Measurements from ENCODE around the gene CBS.
"Not testable (repeated sequence)": the region's sequence is repeated elsewhere in the genome, so short reads cannot be mapped to it uniquely, and the experiment has no call there.

Gene CBS

GRCh38 chr21:43068065-43068464, 7.6 kb downstream of the CBS start:
- not testable (repeated sequence) for H3K4me3 ChIP-seq (ENCODE audit: low read depth in 1 of 2, low read length in 2 of 2); H3K9ac ChIP-seq (ENCODE audit: low read depth in 1 of 2, low read length in 2 of 2); H3K4me1 ChIP-seq (ENCODE audit: control insufficient read depth in 1 of 2, insufficient read depth in 2 of 2, low read length in 2 of 2); H3K27ac ChIP-seq (ENCODE audit: low read depth, low read length); H3K36me3 ChIP-seq (ENCODE audit: control insufficient read depth in 1 of 2, insufficient read depth in 2 of 2, low read length in 2 of 2); H3K9me3 ChIP-seq (ENCODE audit: control insufficient read depth in 1 of 2, low read length in 2 of 2); H3K27me3 ChIP-seq (ENCODE audit: control insufficient read depth in 1 of 2, insufficient read depth in 2 of 2, low read length in 2 of 2)

- H3K27me3 ChIP-seq (ENCODE audit: control insufficient read depth in 1 of 2, insufficient read depth in 2 of 2, low read length in 2 of 2); H3K9ac ChIP-seq (ENCODE audit: low read depth in 1 of 2, low read length in 2 of 2); H3K36me3 ChIP-seq (ENCODE audit: control insufficient read depth in 1 of 2, insufficient read depth in 2 of 2, low read length in 2 of 2); H3K4me3 ChIP-seq (ENCODE audit: low read depth in 1 of 2, low read length in 2 of 2); H3K9me3 ChIP-seq (ENCODE audit: control insufficient read depth in 1 of 2, low read length in 2 of 2); H3K4me1 ChIP-seq (ENCODE audit: control insufficient read depth in 1 of 2, insufficient read depth in 2 of 2, low read length in 2 of 2); H3K27ac ChIP-seq (ENCODE audit: low read depth, low read length): not testable (repeated sequence)
These were observed 8.9 kb downstream of the CBS start for GRCh38 chr21:43066690-43067089.

- not testable (repeated sequence) for H3K4me3 ChIP-seq (ENCODE audit: low read depth in 1 of 2, low read length in 2 of 2); H3K9me3 ChIP-seq (ENCODE audit: control insufficient read depth in 1 of 2, low read length in 2 of 2); H3K27ac ChIP-seq (ENCODE audit: low read depth, low read length); H3K27me3 ChIP-seq (ENCODE audit: control insufficient read depth in 1 of 2, insufficient read depth in 2 of 2, low read length in 2 of 2); H3K9ac ChIP-seq (ENCODE audit: low read depth in 1 of 2, low read length in 2 of 2); H3K36me3 ChIP-seq (ENCODE audit: control insufficient read depth in 1 of 2, insufficient read depth in 2 of 2, low read length in 2 of 2); H3K4me1 ChIP-seq (ENCODE audit: control insufficient read depth in 1 of 2, insufficient read depth in 2 of 2, low read length in 2 of 2)
These were observed 9.6 kb downstream of the CBS start for GRCh38 chr21:43065991-43066390.

GRCh38 chr21:43064265-43064917, 11.2 kb downstream of the CBS start:
- not testable (repeated sequence) for H3K9me3 ChIP-seq (ENCODE audit: control insufficient read depth in 1 of 2, low read length in 2 of 2); H3K9ac ChIP-seq (ENCODE audit: low read depth in 1 of 2, low read length in 2 of 2)

GRCh38 chr21:43062955-43063664, 12.5 kb downstream of the CBS start:
- H3K9me3 ChIP-seq (ENCODE audit: control insufficient read depth in 1 of 2, low read length in 2 of 2); H3K4me3 ChIP-seq (ENCODE audit: low read depth in 1 of 2, low read length in 2 of 2); H3K9ac ChIP-seq (ENCODE audit: low read depth in 1 of 2, low read length in 2 of 2); H3K4me1 ChIP-seq (ENCODE audit: control insufficient read depth in 1 of 2, insufficient read depth in 2 of 2, low read length in 2 of 2); H3K27me3 ChIP-seq (ENCODE audit: control insufficient read depth in 1 of 2, insufficient read depth in 2 of 2, low read length in 2 of 2); H3K36me3 ChIP-seq (ENCODE audit: control insufficient read depth in 1 of 2, insufficient read depth in 2 of 2, low read length in 2 of 2); H3K27ac ChIP-seq (ENCODE audit: low read depth, low read length): not testable (repeated sequence)

More at GRCh38 chr21:43064265-43064917, 11.2 kb downstream of the CBS start:
- not testable (repeated sequence) for H3K4me3 ChIP-seq (ENCODE audit: low read depth in 1 of 2, low read length in 2 of 2); H3K27ac ChIP-seq (ENCODE audit: low read depth, low read length); H3K27me3 ChIP-seq (ENCODE audit: control insufficient read depth in 1 of 2, insufficient read depth in 2 of 2, low read length in 2 of 2); H3K36me3 ChIP-seq (ENCODE audit: control insufficient read depth in 1 of 2, insufficient read depth in 2 of 2, low read length in 2 of 2); H3K4me1 ChIP-seq (ENCODE audit: control insufficient read depth in 1 of 2, insufficient read depth in 2 of 2, low read length in 2 of 2)

GRCh38 chr21:43053112-43053511, 22.5 kb downstream of the CBS start:
- not testable (repeated sequence) for H3K4me1 ChIP-seq (ENCODE audit: control insufficient read depth in 1 of 2, insufficient read depth in 2 of 2, low read length in 2 of 2); H3K9ac ChIP-seq (ENCODE audit: low read depth in 1 of 2, low read length in 2 of 2); H3K9me3 ChIP-seq (ENCODE audit: control insufficient read depth in 1 of 2, low read length in 2 of 2); H3K4me3 ChIP-seq (ENCODE audit: low read depth in 1 of 2, low read length in 2 of 2); H3K27me3 ChIP-seq (ENCODE audit: control insufficient read depth in 1 of 2, insufficient read depth in 2 of 2, low read length in 2 of 2); H3K36me3 ChIP-seq (ENCODE audit: control insufficient read depth in 1 of 2, insufficient read depth in 2 of 2, low read length in 2 of 2); H3K27ac ChIP-seq (ENCODE audit: low read depth, low read length)

GRCh38 chr21:43045876-43046821, 29.5 kb downstream of the CBS start:
- not testable (repeated sequence) for H3K9me3 ChIP-seq (ENCODE audit: control insufficient read depth in 1 of 2, low read length in 2 of 2); H3K27ac ChIP-seq (ENCODE audit: low read depth, low read length); H3K4me3 ChIP-seq (ENCODE audit: low read depth in 1 of 2, low read length in 2 of 2); H3K9ac ChIP-seq (ENCODE audit: low read depth in 1 of 2, low read length in 2 of 2); H3K36me3 ChIP-seq (ENCODE audit: control insufficient read depth in 1 of 2, insufficient read depth in 2 of 2, low read length in 2 of 2); H3K4me1 ChIP-seq (ENCODE audit: control insufficient read depth in 1 of 2, insufficient read depth in 2 of 2, low read length in 2 of 2); H3K27me3 ChIP-seq (ENCODE audit: control insufficient read depth in 1 of 2, insufficient read depth in 2 of 2, low read length in 2 of 2)

- not testable (repeated sequence) for H3K9ac ChIP-seq (ENCODE audit: low read depth in 1 of 2, low read length in 2 of 2); H3K9me3 ChIP-seq (ENCODE audit: control insufficient read depth in 1 of 2, low read length in 2 of 2); H3K4me3 ChIP-seq (ENCODE audit: low read depth in 1 of 2, low read length in 2 of 2); H3K4me1 ChIP-seq (ENCODE audit: control insufficient read depth in 1 of 2, insufficient read depth in 2 of 2, low read length in 2 of 2); H3K27me3 ChIP-seq (ENCODE audit: control insufficient read depth in 1 of 2, insufficient read depth in 2 of 2, low read length in 2 of 2); H3K27ac ChIP-seq (ENCODE audit: low read depth, low read length); H3K36me3 ChIP-seq (ENCODE audit: control insufficient read depth in 1 of 2, insufficient read depth in 2 of 2, low read length in 2 of 2)
These were observed 30.3 kb downstream of the CBS start for GRCh38 chr21:43045165-43045875.

GRCh38 chr21:43044547-43044946, 31.1 kb downstream of the CBS start:
- not testable (repeated sequence) for H3K9me3 ChIP-seq (ENCODE audit: control insufficient read depth in 1 of 2, low read length in 2 of 2); H3K9ac ChIP-seq (ENCODE audit: low read depth in 1 of 2, low read length in 2 of 2); H3K36me3 ChIP-seq (ENCODE audit: control insufficient read depth in 1 of 2, insufficient read depth in 2 of 2, low read length in 2 of 2); H3K27ac ChIP-seq (ENCODE audit: low read depth, low read length); H3K4me1 ChIP-seq (ENCODE audit: control insufficient read depth in 1 of 2, insufficient read depth in 2 of 2, low read length in 2 of 2); H3K4me3 ChIP-seq (ENCODE audit: low read depth in 1 of 2, low read length in 2 of 2); H3K27me3 ChIP-seq (ENCODE audit: control insufficient read depth in 1 of 2, insufficient read depth in 2 of 2, low read length in 2 of 2)

GRCh38 chr21:43043291-43043690, 32.3 kb downstream of the CBS start:
- not testable (repeated sequence) for H3K27me3 ChIP-seq (ENCODE audit: control insufficient read depth in 1 of 2, insufficient read depth in 2 of 2, low read length in 2 of 2); H3K27ac ChIP-seq (ENCODE audit: low read depth, low read length); H3K36me3 ChIP-seq (ENCODE audit: control insufficient read depth in 1 of 2, insufficient read depth in 2 of 2, low read length in 2 of 2); H3K4me3 ChIP-seq (ENCODE audit: low read depth in 1 of 2, low read length in 2 of 2); H3K9me3 ChIP-seq (ENCODE audit: control insufficient read depth in 1 of 2, low read length in 2 of 2); H3K4me1 ChIP-seq (ENCODE audit: control insufficient read depth in 1 of 2, insufficient read depth in 2 of 2, low read length in 2 of 2); H3K9ac ChIP-seq (ENCODE audit: low read depth in 1 of 2, low read length in 2 of 2)

Measured in duodenal mucosa (tissue), 2 donors.